Measurements from ENCODE around the gene ACTR10. TPM values are rescaled to one million over a fixed set of nuclear protein-coding genes. Genes with fewer than 3 reads are reported as not detected.

ACTR10 gene
- total RNA-seq, 1 experiment from 2014 or later, result 39.6 TPM

DNA sequence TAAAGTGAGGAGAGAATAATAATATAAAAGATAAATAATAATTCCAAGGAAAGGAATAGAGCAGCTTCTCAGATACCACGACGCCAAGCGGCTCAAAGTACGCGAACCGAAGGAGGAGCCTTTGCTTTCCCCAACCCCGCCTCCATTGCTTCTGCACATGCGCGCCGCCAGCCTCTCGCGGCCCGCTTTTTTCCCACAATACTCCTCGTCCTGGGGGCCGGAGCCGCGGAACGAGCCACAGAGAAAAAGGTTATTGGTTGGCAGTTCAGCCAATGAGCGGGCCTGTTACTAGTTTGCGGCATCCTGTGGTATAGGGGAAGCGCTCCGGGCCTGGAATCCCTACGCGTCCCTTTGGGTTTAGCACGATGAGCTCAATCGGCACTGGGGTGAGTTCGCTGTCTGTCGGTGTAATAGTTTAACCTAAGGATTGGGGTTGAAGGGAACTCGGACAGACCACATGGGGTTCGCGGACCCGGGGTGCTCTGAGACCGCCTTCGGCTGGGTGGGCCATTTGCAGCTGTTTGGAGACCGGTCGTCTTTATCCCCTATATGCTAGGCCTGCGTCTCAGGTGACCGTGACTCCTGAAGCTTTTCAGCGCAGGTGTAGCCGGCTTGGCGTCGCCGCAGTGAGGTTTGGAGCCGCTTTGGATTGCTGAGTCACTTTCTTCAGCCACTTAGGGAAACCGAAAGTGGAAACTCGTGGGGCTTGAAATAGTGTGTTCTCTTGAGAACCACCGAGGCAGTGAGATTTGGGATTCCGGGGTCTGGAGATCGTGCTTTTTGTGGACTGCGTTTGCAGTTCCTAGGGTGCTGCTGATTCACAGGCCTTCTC lies 44.8 kb downstream of the ACTR10 start, which contains the start of gene PSMA3:
TSS of gene PSMA3 (plus strand) at position 288 of the 832 bp plus-strand sequence. CDS start at position 366, 78 bp downstream.
- Histone ChIP-seq H2AFZ (ENCODE audit: low read depth, low read length, poor library complexity, severe bottlenecking) (peak within 1 kb of the TSS; percentile 71), H3K27ac (ENCODE audit: low read depth, low read length) (peak within 1 kb of the TSS; percentile 95), H3K9me3 (ENCODE audit: control insufficient read depth in 1 of 2, insufficient read depth in 1 of 2, low read depth in 1 of 2, low read length in 2 of 2) (no peaks in the 10 kb centered on the region), H3K4me1 (ENCODE audit: control insufficient read depth in 1 of 2, insufficient read depth in 2 of 2, low read length in 2 of 2) (peaks cover 9 to 21% of the 10 kb centered on the region in 2 experiments), H3K9ac (ENCODE audit: low read length) (peak within 1 kb of the TSS; percentile 90), H3K9me2 (ENCODE audit: insufficient read depth) (no peaks in the 10 kb centered on the region), H4K20me1 (ENCODE audit: insufficient read depth) (peaks cover 8% of the 10 kb centered on the region; the same call in 1 of the 2 replicates), H3K79me2 (ENCODE audit: insufficient read depth, low read length) (peaks cover 51% of the 10 kb centered on the region), H3K36me3 (ENCODE audit: control insufficient read depth in 1 of 2, insufficient read depth in 2 of 2, low read length in 2 of 2) (peaks cover 6 to 9% of the 10 kb centered on the region in 2 experiments; a peak in 2 of 4 replicates), H3K4me3 (replicated peaks in 1 of 2; ENCODE audit: low read depth in 1 of 2, low read length in 2 of 2) (peak within 1 kb of the TSS; percentile 69 to 82), H3K4me2 (ENCODE audit: low read length) (peak within 1 kb of the TSS; percentile 83), H3K27me3 (ENCODE audit: insufficient read depth, low read length) (no peaks in the 10 kb centered on the region)
- BruUV-seq (replicated peaks), result TSS peak; percentile 74
- ChIA-PET POLR2A (interaction anchor here (0.8 to 1.6 kb wide), 3 partner anchors 10 to 53 kb away, joined by 3 to 9 read pairs (median 3); partner anchors contain the start of gene ARID4A), CTCF (no interaction called here), RAD21 (ENCODE audit: low non-redundant PET in 1 of 2, low total read pairs in 2 of 2, uncharacterized antibody in 2 of 2, unreplicated experiment in 2 of 2) (interaction anchor here in 1 of 2 experiments (0.6 kb wide), 1 partner anchor 160 kb away, joined by 3 read pairs; no protein-coding TSS in a partner anchor)
- DNase-seq (ENCODE audit: low read depth, low spot score) (peak; percentile 93), ATAC-seq (peak; percentile 92)
- intact Hi-C loops (cut with micrococcal nuclease), result loop anchor here (2.0 kb wide), 2 partner anchors 44 to 54 kb away; partner anchors contain the start of genes ACTR10 and ARID4A
- TF ChIP-seq, protein P1, sequence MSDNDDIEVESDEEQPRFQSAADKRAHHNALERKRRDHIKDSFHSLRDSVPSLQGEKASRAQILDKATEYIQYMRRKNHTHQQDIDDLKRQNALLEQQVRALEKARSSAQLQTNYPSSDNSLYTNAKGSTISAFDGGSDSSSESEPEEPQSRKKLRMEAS (IDR thresholded peaks at IDR 0.05), result no peak; the same call in none of the 2 replicates
- TF ChIP-seq, protein P2, sequence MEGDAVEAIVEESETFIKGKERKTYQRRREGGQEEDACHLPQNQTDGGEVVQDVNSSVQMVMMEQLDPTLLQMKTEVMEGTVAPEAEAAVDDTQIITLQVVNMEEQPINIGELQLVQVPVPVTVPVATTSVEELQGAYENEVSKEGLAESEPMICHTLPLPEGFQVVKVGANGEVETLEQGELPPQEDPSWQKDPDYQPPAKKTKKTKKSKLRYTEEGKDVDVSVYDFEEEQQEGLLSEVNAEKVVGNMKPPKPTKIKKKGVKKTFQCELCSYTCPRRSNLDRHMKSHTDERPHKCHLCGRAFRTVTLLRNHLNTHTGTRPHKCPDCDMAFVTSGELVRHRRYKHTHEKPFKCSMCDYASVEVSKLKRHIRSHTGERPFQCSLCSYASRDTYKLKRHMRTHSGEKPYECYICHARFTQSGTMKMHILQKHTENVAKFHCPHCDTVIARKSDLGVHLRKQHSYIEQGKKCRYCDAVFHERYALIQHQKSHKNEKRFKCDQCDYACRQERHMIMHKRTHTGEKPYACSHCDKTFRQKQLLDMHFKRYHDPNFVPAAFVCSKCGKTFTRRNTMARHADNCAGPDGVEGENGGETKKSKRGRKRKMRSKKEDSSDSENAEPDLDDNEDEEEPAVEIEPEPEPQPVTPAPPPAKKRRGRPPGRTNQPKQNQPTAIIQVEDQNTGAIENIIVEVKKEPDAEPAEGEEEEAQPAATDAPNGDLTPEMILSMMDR (IDR thresholded peaks at IDR 0.05 in 2 of 3, conservative IDR thresholded peaks at IDR 0.05 in 1 of 3; ENCODE audit: borderline replicate concordance in 1 of 3, insufficient read depth in 1 of 3, low read depth in 2 of 3, low read length in 2 of 3), result no peak
- TF ChIP-seq EZH2phosphoT487 (IDR thresholded peaks at IDR 0.05; ENCODE audit: borderline replicate concordance) (no peak), SIN3A (IDR thresholded peaks at IDR 0.05; ENCODE audit: low read depth) (peak; percentile 92), RAD21 (IDR thresholded peaks at IDR 0.05; ENCODE audit: low read depth) (no peak), SRF (IDR thresholded peaks at IDR 0.05; ENCODE audit: low read depth) (no peak), YY1 (IDR thresholded peaks at IDR 0.05; ENCODE audit: extremely low read depth, insufficient replicate concordance, low read depth, low read length) (peak; percentile 24), ELF1 (IDR thresholded peaks at IDR 0.05; ENCODE audit: borderline replicate concordance, low read depth) (no peak), JUND (IDR thresholded peaks at IDR 0.05) (no peak), POLR2AphosphoS5 (IDR thresholded peaks at IDR 0.05; ENCODE audit: low read depth, low read length) (peak; percentile 97), SP1 (IDR thresholded peaks at IDR 0.05; ENCODE audit: low read depth) (peak; percentile 85), EZH2 (IDR thresholded peaks at IDR 0.05) (no peak), TCF7L2 (IDR thresholded peaks at IDR 0.05; ENCODE audit: borderline replicate concordance, extremely low read depth, insufficient read depth, insufficient read length) (peak; percentile 63), FOSL1 (IDR thresholded peaks at IDR 0.05; ENCODE audit: low read depth) (no peak)
- TF ChIP-seq, protein P3, sequence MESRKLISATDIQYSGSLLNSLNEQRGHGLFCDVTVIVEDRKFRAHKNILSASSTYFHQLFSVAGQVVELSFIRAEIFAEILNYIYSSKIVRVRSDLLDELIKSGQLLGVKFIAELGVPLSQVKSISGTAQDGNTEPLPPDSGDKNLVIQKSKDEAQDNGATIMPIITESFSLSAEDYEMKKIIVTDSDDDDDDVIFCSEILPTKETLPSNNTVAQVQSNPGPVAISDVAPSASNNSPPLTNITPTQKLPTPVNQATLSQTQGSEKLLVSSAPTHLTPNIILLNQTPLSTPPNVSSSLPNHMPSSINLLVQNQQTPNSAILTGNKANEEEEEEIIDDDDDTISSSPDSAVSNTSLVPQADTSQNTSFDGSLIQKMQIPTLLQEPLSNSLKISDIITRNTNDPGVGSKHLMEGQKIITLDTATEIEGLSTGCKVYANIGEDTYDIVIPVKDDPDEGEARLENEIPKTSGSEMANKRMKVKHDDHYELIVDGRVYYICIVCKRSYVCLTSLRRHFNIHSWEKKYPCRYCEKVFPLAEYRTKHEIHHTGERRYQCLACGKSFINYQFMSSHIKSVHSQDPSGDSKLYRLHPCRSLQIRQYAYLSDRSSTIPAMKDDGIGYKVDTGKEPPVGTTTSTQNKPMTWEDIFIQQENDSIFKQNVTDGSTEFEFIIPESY (IDR thresholded peaks at IDR 0.05; ENCODE audit: extremely low read depth, insufficient replicate concordance, low read length), result no peak
- TF ChIP-seq, protein P4, sequence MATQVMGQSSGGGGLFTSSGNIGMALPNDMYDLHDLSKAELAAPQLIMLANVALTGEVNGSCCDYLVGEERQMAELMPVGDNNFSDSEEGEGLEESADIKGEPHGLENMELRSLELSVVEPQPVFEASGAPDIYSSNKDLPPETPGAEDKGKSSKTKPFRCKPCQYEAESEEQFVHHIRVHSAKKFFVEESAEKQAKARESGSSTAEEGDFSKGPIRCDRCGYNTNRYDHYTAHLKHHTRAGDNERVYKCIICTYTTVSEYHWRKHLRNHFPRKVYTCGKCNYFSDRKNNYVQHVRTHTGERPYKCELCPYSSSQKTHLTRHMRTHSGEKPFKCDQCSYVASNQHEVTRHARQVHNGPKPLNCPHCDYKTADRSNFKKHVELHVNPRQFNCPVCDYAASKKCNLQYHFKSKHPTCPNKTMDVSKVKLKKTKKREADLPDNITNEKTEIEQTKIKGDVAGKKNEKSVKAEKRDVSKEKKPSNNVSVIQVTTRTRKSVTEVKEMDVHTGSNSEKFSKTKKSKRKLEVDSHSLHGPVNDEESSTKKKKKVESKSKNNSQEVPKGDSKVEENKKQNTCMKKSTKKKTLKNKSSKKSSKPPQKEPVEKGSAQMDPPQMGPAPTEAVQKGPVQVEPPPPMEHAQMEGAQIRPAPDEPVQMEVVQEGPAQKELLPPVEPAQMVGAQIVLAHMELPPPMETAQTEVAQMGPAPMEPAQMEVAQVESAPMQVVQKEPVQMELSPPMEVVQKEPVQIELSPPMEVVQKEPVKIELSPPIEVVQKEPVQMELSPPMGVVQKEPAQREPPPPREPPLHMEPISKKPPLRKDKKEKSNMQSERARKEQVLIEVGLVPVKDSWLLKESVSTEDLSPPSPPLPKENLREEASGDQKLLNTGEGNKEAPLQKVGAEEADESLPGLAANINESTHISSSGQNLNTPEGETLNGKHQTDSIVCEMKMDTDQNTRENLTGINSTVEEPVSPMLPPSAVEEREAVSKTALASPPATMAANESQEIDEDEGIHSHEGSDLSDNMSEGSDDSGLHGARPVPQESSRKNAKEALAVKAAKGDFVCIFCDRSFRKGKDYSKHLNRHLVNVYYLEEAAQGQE (IDR thresholded peaks at IDR 0.05; ENCODE audit: low read depth), result no peak
- TF ChIP-seq, protein P5, sequence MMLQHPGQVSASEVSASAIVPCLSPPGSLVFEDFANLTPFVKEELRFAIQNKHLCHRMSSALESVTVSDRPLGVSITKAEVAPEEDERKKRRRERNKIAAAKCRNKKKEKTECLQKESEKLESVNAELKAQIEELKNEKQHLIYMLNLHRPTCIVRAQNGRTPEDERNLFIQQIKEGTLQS (IDR thresholded peaks at IDR 0.05), result no peak
